ENCODE results near the gene CXCR4.
"Not testable (repeated sequence)": the region's sequence is repeated elsewhere in the genome, so short reads cannot be mapped to it uniquely, and the experiment has no call there.

The CXCR4 gene

GRCh38 chr2:136113209-136113971 is 4.6 kb downstream of the CXCR4 start:
- DNase-seq: no peak

GRCh38 chr2:136112317-136113208 is 5.4 kb downstream of the CXCR4 start:
- DNase-seq: no peak

- no peak for DNase-seq
Observed at GRCh38 chr2:136111711-136112110, 6.2 kb downstream of the CXCR4 start.

GRCh38 chr2:136110526-136110925 is 7.4 kb downstream of the CXCR4 start:
- peak; percentile 86 for DNase-seq

- DNase-seq: no peak
Observed at GRCh38 chr2:136108463-136108862, 9.5 kb downstream of the CXCR4 start.

- DNase-seq: peak; percentile 77
Observed at GRCh38 chr2:136107051-136108033, 10.6 kb downstream of the CXCR4 start.

- DNase-seq: no peak
Observed at GRCh38 chr2:136106505-136106904, 11.4 kb downstream of the CXCR4 start.

- DNase-seq: peak; percentile 88
Observed at GRCh38 chr2:136104977-136105376, 13.0 kb downstream of the CXCR4 start.

- DNase-seq: no peak
Observed at GRCh38 chr2:136101042-136101441, 16.9 kb downstream of the CXCR4 start.

GRCh38 chr2:136098441-136098840 is 19.5 kb downstream of the CXCR4 start:
- no peak for DNase-seq

- peak; percentile 84 for DNase-seq
Observed at GRCh38 chr2:136093583-136093982, 24.4 kb downstream of the CXCR4 start.

GRCh38 chr2:136091899-136092298 is 26.1 kb downstream of the CXCR4 start:
- no peak for DNase-seq

- DNase-seq: not testable (repeated sequence)
Observed at GRCh38 chr2:136087901-136088460, 30.0 kb downstream of the CXCR4 start.

- peak; percentile 2 for DNase-seq
Observed at GRCh38 chr2:136086253-136087016, 31.5 kb downstream of the CXCR4 start.

- no peak for DNase-seq
Observed at GRCh38 chr2:136085453-136086209, 32.3 kb downstream of the CXCR4 start.

GRCh38 chr2:136081582-136082210 is 36.3 kb downstream of the CXCR4 start:
- no peak for DNase-seq

- DNase-seq: no peak
Observed at GRCh38 chr2:136080114-136080513, 37.8 kb downstream of the CXCR4 start.

GRCh38 chr2:136077107-136077506 is 40.8 kb downstream of the CXCR4 start:
- DNase-seq: no peak

- DNase-seq: no peak
Observed at GRCh38 chr2:136075476-136075875, 42.5 kb downstream of the CXCR4 start.

- DNase-seq: no peak
Observed at GRCh38 chr2:136072621-136073020, 45.3 kb downstream of the CXCR4 start.

All from NCI-H69 (cell line).